Right lung (tissue), 5 donors: ENCODE measurements around the gene DUSP6. TPM values are rescaled to one million over a fixed set of nuclear protein-coding genes. Genes with fewer than 3 reads are reported as not detected.
"Not testable (repeated sequence)": the region's sequence is repeated elsewhere in the genome, so short reads cannot be mapped to it uniquely, and the experiment has no call there.

ENCODE experiments used
- DNase-seq, 2 donors: peaks; one replicate each; pipeline ENCODE4 v3.0.0-alpha.2; 2013
- polyA plus RNA-seq, 5 donors: library from polyadenylated mRNA; unstranded; fragments of 120-200 nt; gene quantifications; one replicate each; pipeline versions ENCODE4 v1.2.1 to v1.2.3, GENCODE V29; 2013; ENCODE audit warnings: inconsistent platforms in 1 of 5, low replicate concordance in 1 of 5; ENCODE audit not compliant: insufficient read length in 5 of 5, insufficient read depth in 1 of 5

The DUSP6 gene
- polyA plus RNA-seq, 5 donors, result 185 to 257 (median 233) TPM

DNA sequence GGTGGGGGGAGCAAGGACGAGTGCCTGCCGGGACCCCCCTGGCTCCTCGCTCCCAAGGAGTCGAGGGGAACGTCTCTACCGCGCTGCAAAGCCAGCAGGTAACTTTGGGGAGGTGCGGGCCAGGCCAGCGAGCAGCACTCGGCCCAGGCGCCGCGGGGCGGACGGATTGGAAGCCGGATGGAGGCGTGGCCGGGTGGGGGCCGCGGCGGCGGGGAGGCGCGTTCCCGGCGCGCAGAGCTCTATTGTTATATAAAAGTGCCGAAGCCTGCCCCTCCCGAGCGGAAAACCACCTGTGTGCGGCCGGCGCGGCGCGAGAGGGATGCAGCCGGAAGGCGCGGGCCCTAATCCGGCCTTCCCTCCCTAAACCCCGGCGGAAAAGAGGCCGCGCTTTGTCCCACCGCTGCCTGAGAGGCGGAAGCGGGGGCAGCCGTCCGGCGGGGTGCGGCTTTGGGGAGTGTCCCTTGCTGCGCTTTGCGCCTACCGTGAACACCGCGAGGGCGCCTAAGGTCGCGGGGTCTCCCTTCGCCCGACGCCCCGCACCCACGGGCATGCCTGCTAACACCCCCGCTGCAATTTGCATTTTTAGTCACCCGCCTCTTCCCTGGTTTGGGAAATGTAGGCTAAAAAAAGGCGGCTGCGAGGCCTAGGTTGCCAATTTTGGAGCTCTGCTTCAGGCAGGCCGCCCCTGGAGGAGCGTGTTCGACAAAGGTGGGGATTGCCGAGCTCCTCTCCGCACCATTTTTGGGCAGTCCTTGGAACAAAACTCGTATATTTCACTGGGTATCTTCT is 1.7 kb upstream of the DUSP6 start:
- peak; percentile 66 to 79 for DNase-seq

DNA sequence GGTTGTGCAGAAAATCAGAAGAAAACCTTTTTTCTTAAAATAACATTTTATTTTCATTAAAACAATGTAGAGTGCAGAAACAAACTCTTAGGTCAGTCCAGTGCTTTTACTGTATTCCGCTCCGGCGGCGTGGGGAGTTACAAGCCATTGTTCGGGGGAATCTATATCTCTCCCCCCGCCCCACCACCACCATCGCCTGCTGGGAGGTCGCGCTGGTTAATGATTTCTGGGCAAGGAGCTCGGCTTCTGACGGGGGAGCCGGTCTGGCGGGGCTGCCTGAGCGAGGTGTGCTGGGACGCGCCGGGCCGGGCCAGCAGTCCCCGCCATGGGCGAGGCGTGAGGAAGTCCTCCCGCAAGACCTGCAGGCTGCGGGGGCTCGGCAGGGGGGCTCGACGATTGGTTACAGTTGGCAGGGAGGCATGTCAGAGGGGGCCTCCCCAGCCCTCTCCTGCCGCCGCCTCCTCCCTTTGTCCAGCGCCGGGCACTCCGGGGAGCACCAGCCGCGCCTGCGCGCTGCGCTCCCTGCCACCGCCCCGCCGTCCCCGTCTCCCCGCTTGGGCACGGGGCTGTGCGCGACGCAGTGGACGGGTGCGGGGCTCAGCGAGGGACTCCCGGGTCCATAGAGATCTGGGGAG is 1.0 kb upstream of the DUSP6 start:
- peak; percentile 85 for DNase-seq

DNA sequence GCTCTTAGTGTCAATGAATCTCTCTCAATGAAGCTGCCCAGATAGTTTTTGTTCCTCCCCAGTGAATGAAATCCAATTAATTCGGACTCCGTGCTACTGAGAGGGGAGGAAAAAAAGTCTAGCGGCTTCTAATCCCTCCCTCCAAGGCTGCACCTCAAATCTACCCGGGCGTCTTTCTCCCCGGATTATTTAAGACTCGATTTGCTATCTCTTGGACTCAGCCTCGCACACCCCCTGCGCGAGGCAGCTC is 134 bp downstream of the DUSP6 start:
- DNase-seq, result no peak

DNA sequence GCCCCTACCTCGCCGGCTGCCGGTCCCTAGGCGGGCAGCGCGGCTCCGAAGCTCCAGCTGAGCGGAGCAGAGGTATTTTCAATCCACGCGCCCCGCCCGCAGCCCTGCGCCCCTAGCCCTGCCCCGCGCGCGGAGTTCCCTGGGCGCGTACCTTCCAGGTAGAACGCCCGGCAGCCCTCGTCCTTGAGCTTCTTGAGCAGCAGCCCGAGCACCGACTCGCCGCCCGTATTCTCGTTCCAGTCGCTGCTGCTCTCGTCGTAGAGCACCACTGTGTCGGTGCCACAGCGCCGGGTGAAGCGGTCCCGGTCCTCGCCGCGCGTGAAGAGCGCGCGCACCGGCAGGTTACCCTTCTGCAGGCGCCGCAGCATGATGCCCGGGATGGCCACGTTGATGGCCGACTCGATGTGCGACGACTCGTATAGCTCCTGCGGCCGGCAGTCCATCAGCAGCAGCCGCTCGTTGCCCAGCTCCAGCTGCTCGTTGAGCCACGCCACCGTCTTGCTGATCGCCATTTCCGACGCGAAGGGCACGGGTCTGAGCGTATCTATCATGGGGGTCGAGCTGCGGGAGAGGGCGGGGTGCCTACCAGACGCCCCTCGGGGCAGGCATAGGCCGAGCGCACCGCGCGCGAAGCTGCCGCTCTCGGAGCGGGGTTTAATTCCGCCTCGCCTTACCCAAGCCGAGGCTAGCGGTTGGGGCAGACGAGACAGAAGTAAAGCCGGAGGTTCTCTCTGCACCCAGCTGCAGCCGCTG is 636 bp downstream of the DUSP6 start:
- DNase-seq, result no peak

DNA sequence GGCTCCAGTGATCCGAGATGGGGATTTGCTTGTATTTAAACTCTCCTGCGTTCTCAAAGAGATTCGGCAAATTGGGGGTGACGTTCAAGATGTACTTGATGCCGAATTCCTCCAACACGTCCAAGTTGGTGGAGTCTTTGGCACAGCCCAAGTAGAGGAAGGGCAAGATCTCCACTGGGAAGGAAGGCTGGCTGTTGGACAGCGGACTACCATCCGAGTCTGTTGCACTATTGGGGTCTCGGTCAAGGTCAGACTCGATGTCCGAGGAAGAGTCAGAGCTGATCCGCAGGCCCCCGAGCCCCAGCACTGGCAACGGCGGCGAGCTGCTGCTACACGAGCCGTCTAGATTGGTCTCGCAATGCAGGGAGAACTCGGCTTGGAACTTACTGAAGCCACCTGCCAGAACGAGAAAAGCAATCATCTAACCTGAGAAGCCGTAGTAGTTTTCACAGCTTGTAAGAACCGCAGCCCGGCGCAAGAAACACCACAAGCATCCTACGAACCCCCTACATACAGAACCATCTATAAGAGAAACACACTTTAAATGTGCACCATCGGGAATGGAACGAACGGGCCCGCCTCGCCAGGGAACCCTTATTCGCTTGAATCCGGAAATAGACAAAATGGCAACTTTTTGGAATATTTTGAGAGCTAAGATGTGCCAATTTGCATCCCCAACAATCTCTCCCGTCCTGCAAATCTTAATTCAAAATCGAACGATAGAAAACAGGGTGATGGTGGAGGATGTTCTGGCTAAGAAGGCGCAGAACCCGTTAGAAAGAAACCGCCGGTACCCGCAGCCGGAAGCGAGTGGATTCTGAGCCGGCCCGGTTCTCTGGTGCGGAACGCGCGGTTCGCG is 1.4 kb downstream of the DUSP6 start:
- DNase-seq, result no peak

DNA sequence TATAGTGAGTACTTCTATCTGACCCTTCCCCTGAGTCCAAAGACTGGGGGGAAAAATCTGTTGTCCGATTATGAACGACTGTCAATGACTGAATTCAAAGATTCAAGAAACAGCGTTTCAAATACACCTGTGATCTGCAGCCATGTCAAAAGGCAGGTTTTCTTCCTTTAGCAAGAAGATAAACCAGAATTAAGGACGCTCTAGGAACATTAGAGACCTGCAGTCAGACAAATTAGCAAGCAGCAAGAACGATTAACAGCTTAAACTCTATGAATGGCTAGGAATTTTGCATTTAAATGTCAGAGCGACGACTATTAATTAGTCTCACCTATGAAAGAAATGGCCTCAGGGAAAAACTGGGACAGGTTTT is 2.1 kb downstream of the DUSP6 start:
- no peak for DNase-seq

DNA sequence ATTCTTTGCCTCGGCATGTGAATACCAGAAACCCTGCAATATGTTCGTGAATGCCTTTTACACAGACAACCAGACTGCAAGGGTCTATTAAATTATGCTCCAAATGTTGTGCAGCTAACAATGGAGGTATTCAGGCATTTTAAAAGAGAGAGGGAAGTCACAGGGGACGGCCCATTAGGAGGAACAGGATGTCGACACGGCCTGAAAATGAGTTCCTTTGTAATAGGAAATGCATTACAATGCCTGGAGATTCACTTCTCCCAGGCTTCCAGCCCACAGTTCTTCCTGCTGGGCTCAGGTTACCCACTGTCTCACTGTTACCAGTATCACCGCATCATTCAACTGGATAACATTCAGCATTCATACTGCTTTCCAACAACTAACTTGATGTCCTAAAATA is 2.5 kb downstream of the DUSP6 start:
- DNase-seq, result no peak

DNA sequence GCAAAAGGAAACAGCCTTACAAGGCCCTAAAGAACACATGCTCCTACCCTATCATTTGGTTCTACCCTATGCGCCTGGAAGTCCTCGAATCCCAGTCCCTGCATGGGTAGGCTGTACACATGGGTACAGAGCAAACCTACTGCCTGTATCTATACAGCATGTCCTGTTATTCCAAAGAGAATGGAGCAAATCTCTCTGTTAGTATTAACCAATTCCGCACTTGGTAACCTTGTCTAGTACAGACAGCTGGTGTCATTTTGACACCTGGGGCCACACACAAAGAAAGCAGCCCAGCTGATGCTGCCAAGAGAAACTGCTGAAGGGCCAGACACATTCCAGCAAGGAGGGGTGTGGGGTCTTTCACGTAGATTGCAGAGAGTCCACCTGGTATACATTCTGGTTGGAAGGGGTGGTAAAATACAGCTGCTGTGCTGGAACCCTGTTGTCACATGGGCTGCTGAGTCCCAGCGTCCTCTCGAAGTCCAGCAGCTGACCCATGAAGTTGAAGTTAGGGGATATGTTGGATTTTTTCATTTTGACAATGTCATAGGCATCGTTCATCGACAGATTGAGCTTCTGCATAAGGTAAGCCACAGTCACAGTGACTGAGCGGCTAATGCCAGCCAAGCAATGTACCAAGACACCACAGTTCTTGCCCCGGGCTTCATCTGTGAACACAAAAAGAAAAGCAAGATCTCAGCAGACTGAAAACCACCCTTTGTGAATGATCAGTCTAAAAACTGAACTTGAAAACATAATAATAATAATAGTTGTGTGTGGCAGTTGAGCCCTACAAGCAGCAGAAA is 3.2 kb downstream of the DUSP6 start:
- DNase-seq, result no peak

DNA sequence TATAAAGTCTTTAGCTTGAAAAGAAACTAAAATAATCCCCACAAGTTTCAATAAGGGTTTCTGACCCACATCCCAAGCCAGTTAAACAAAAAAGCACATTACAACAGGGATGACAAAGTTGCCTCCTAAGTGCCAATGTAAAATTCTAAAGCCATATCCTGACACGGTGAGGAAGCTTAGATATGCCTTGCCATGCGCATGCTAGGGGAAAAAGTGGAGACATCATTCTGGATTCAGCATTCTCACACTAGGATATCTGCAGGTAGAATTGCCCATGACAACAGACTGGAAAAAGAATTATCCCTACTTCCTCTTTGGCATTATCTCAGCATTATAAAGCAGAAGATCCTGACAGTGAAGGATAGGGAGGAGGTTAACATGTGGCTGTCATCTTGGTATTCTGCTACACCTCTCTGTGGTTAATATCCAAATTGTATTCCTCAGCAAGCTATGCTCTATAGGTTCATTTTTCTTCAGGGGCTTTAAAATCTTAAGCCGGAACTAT is 4.9 kb downstream of the DUSP6 start:
- DNase-seq, result no peak

DNA sequence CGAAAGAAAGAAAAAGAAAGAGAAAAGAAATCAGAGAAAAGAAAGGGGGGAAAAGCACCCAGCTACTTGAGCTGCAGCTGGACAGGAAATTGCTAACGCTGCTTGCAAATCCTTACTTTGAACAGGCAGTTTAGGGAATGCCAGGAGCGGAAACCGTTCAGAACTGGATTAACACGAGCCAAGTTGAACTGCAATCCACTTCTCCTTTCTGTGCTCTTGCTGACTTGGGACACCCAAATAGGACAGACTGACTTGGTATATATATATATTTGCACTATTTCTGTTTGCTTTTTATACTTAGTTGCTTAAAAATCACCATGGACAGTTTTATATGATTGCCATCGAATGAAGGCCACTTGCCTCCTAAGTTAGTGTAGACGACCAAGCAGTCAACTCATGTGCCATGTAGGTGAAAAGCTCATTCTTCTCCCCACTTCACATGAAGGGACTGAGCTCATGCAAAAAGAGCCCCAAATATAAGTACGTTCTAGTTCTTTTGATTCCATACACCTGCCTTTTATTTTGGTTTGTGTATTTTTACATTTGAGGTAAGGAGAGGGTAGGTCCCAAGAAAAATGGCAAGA is 5.5 kb downstream of the DUSP6 start:
- peak; percentile 64 to 75 for DNase-seq

DNA sequence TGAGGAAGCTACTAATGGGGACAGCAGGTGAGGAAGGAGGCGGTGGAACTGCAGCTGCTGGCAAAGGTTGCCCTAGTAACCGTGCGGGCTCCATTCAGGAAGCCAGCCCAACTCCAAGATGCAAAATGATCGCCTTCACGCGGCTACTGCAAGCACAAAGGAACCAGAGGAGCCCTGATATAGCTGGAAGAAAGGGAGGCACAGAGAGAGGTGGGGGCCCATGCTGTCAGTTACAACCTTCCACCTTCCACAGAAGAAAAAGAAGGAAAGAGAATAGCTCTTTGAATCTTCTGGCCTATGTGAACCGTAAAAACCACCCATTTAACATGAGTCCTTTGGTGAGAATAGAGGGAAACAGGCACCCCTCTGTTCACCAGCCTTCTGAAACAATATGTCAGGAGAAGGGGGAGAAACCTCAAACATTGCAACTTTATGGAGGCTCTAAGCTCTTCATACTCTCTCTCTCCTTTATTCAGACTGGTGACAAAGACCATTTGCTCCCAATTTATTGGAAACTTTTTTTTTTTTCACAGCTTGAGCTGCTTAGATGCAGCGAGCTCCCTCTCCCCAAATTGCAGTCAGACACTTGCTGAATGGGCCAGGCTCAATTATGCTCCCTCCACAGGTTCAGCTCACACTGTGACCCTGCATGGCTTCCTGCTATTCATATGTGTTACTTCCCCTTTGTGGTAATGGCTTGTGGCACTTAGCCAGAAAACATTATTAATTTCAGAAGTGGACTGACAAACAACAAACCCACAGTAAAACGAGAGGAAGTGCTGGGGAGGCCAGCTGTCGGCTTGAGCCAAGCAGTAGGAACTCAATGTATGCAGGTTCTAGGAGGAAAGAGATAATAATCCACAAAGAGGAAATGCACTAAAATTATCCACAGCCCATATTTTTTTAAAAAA is 6.2 kb downstream of the DUSP6 start:
- DNase-seq, result peak; percentile 77 to 78

DNA sequence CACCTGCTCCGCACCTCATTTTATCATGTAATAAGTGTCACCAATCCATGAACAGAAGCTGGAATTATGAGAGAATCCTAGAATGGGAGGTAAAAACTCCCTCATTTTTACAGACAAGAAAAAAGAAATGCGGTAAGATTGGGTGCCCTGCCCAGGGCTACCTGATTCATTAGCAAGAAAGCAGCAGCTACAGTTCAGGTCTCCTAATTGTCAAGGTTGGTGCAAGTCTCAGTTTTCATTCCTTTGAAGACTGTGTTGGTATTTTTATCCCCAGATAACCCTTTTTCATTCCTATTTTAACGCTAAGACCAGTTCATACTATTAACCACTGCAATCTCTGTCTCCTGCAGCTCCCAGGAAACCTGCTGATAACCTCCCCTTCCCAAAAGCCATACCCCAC is 6.9 kb downstream of the DUSP6 start:
- no peak for DNase-seq

DNA sequence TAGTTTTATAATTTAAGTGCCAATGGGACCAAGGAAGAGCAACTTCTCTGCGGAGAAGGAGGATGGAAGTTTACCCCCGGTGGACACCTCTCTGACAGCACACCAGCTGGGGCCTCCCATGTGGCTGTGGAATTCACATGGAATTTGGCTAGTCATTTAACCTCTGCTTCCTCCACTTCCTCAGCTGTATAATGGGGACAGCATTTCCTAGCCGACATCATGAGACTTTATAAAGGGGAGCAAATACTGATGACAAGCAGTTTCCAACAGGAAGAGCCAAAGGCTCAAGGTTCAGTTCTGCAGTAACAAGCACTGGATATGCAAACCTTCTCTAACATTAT is 7.5 kb downstream of the DUSP6 start:
- no peak for DNase-seq

DNA sequence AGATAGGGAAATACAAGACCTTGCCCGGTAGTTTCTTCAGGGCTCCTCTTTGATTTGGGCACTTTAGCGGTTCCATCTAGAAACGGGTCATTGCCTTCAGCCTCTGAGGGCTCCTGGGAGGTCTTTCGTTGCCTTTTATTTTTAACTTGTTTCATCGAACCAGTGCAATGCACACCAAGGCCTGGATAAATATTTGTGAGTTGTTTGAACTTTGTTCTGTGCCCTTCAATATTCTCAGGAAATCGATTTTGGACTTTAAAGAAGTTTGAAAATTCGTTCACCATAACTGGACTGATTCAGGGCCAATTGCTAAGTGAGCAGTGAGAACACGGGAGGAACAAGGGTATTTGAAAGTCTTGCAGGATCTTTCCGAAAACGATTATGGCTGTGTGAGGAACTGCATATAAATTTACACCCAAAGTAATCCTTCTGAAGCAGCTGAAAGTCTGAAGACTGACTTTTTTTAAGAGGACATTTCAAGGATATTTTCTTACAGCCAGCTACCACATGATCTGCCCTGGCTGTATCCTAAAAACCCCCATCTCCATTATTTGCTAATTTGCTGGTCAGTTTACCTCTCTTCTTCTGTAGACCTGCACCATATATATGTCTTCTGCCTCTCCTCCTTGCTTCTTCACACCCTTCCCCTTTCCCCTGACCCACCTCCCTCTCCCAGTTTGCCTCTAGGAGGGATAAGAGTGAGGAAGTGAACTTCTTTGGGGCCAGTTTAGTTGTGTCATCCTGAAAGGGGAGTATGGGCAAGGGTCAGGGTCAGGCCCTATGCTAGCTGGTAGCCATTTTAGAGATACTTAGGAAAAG is 8.0 kb downstream of the DUSP6 start:
- no peak for DNase-seq

DNA sequence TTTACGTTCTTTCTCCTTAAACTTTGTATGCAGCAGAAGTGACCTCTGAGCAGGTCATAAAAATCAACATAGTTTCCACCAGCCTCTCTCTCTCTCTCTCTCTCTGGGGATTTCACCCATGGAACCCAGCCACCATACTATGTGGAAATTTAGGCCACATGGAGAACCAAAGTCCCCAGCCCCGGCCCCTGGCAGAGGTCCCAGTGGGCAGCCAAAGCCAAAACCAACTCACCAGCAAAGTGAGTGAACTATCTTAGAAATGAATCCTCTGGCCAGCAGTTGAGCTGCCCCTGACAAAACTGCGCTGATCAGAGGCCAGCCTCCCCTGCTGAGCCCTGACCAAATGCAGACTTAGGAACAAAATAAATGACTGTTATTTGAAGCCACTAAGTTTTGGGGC is 9.2 kb downstream of the DUSP6 start:
- DNase-seq, result no peak

DNA sequence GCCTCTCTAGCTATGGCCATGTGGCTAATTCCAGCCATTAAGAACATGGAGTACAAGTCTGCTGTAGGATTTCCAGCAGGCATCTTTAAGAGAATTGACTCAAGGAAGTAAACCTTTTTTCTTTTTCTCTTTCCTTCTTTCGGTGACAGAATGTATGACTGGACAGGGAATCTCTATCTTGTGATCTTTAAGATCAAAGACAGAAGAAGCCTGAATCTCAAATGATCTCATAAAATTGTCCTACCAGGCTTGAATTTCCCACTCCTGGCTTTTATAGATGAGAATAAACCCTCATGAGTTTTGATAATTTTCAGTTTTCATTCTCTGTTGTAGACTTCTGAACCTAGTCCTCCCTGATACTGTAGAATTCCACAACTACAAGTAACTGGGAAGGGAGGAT is 11.4 kb downstream of the DUSP6 start:
- no peak for DNase-seq

DNA sequence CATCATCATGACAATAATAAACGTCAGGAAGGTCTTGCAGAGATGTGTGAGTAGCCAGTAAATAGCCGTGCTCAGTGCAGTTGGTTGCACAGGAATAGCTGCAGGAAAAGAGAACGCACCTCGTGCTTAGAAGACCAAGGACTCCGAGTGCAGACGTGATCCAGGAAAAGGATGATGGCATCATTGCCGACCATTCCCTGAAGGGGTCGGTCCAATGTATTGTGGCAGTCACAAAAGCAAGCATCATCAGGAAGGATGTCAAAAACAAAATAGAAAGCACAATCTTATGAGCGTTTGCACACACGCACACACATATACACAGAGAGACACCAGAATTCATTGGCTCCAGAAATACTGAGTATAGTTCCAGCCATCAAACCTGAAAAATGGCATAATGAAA is 12.8 kb downstream of the DUSP6 start:
- DNase-seq, result no peak

DNA sequence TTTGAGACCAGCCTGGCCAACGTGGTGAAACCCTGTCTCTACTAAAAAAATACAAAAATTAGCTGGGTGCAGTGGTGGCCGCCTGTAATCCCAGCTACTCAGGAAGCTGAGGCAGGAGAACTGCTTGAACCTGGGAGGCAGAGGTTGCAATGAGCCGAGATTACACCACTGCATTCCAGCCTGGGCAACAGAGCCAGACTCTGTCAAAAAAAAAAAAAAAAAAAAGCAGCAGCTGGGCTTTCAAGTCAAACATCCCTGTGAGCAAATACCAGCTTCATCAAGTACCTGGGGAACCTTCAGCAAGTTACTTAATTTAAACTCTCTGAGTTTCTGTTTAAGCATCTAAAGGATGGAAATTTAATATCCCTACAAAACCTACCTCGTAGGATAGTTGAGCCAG is 15.2 kb downstream of the DUSP6 start:
- DNase-seq, result not testable (repeated sequence)
